ENCODE measurements around the gene PTPRN. TPM values are rescaled to one million over a fixed set of nuclear protein-coding genes. Genes with fewer than 3 reads are reported as not detected.

PTPRN gene
- total RNA-seq, 1 experiment from 2014 or later, result 6.5 TPM

DNA sequence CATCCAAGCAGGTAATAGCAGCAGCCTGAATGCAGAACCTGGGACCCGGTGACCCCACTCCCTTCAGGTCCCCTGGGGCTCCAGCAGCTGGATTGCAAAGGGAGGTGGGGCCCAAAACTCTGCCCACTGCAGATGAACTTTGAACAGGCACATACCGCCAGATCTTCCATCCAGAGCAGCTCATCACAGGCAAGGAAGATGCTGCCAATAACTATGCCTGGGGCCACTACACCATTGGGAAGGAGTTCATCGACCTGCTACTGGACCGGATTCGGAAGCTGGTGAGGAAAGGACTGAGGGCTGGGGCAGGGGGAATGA is 39.2 kb downstream of the PTPRN start:
- Histone ChIP-seq H2BK15ac (ENCODE audit: low read depth, low read length) (no peak overlapping the region), H3K4me2 (ENCODE audit: insufficient read depth, insufficient read length, low read length) (no peak overlapping the region), H4K91ac (ENCODE audit: insufficient read length, low read depth, low read length) (no peak overlapping the region), H3K9ac (ENCODE audit: extremely low read depth, insufficient read length, low read length) (no peak overlapping the region), H2BK5ac (ENCODE audit: insufficient read length, low read length) (no peak overlapping the region), H3K18ac (ENCODE audit: insufficient read length, low read depth, low read length) (no peak overlapping the region), H2AK5ac (ENCODE audit: insufficient read length, low read length) (no peak overlapping the region), H3K27me3 (ENCODE audit: insufficient read depth, low read length) (no peaks in the 10 kb centered on the region), H3K23me2 (ENCODE audit: insufficient read length, low read depth, low read length, poor library complexity, severe bottlenecking) (no peaks in the 10 kb centered on the region), H3K27ac (ENCODE audit: insufficient read length, low read depth, low read length) (no peak overlapping the region), H3K14ac (ENCODE audit: insufficient read depth, low read length) (no peak overlapping the region), H4K5ac (ENCODE audit: insufficient read length, low read depth, low read length) (no peak overlapping the region), H4K20me1 (ENCODE audit: control insufficient read depth, insufficient read depth, insufficient read length) (no peaks in the 10 kb centered on the region), H2BK12ac (ENCODE audit: insufficient read length, low read depth, low read length) (no peak overlapping the region), H3T11ph (ENCODE audit: low read length) (no peak overlapping the region), H3K79me2 (ENCODE audit: insufficient read depth, low read length) (no peaks in the 10 kb centered on the region), H3K4ac (ENCODE audit: low read depth, low read length) (no peak overlapping the region), H3K9me3 (ENCODE audit: control insufficient read depth, low read depth, low read length) (no peaks in the 10 kb centered on the region), H3K79me1 (ENCODE audit: insufficient read depth, low read depth, low read length, poor library complexity, severe bottlenecking) (no peaks in the 10 kb centered on the region), H2BK120ac (ENCODE audit: low read depth, low read length, poor library complexity, severe bottlenecking) (no peak overlapping the region), H4K8ac (replicated peaks; ENCODE audit: insufficient read length, low read depth, low read length) (no peak overlapping the region), H3K23ac (ENCODE audit: insufficient read length, low read depth, low read length) (no peak overlapping the region), H2AFZ (ENCODE audit: low read length) (no peak overlapping the region), H3K4me1 (ENCODE audit: insufficient read depth, low read length) (peaks cover 4% of the 10 kb centered on the region; the same call in 1 of the 2 replicates), H3K56ac (ENCODE audit: insufficient read length, low read depth, low read length) (no peak overlapping the region), H2BK20ac (ENCODE audit: low read depth, low read length, poor library complexity, severe bottlenecking) (no peak overlapping the region)
- Mint-ChIP-seq H3K27me3 (ENCODE audit: low read depth) (peaks cover 39% of the 10 kb centered on the region), H3K27ac (no peak overlapping the region), H3K4me1 (peaks cover 12 to 17% of the 10 kb centered on the region in 2 experiments), H3K9me3 (no peaks in the 10 kb centered on the region), H3K36me3 (ENCODE audit: insufficient read depth in 1 of 3, low read depth in 3 of 3) (no peaks in the 10 kb centered on the region), H3K4me3 (no peak overlapping the region)
- no CpG with 5 or more reads among the region's 5 CpGs for WGBS (ENCODE audit: extremely low coverage, insufficient read length, low lambda C conversion rate)
- TF ChIP-seq, protein P1, sequence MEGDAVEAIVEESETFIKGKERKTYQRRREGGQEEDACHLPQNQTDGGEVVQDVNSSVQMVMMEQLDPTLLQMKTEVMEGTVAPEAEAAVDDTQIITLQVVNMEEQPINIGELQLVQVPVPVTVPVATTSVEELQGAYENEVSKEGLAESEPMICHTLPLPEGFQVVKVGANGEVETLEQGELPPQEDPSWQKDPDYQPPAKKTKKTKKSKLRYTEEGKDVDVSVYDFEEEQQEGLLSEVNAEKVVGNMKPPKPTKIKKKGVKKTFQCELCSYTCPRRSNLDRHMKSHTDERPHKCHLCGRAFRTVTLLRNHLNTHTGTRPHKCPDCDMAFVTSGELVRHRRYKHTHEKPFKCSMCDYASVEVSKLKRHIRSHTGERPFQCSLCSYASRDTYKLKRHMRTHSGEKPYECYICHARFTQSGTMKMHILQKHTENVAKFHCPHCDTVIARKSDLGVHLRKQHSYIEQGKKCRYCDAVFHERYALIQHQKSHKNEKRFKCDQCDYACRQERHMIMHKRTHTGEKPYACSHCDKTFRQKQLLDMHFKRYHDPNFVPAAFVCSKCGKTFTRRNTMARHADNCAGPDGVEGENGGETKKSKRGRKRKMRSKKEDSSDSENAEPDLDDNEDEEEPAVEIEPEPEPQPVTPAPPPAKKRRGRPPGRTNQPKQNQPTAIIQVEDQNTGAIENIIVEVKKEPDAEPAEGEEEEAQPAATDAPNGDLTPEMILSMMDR (conservative IDR thresholded peaks at IDR 0.05), result no peak
- DNase-seq, result no peak

Data from H9 (cell line).